Ishikawa (cell line): ENCODE results near the gene AP1S3.

ENCODE experiments used
- CEBPB ChIP-seq: IDR thresholded peaks from 2 replicates; pipeline ENCODE4 v1.6.1; 2012
- CREB1 ChIP-seq: IDR thresholded peaks from 2 replicates; pipeline ENCODE4 v1.6.1; 2012; ENCODE audit warnings: low read depth
- EGR1 ChIP-seq: IDR thresholded peaks from 2 replicates; pipeline ENCODE4 v1.6.1; 2012
- EP300 ChIP-seq: IDR thresholded peaks from 2 replicates; pipeline ENCODE4 v1.6.1; 2012; ENCODE audit warnings: borderline replicate concordance
- FOXM1 ChIP-seq: IDR thresholded peaks from 2 replicates; pipeline ENCODE4 v1.6.1; 2012; ENCODE audit warnings: low read depth, borderline replicate concordance
- NFIC ChIP-seq: IDR thresholded peaks from 2 replicates; pipeline ENCODE4 v1.6.1; 2012
- RAD21 ChIP-seq: IDR thresholded peaks from 2 replicates; pipeline ENCODE4 v1.6.1; 2012; ENCODE audit warnings: low read depth
- TAF1 ChIP-seq: IDR thresholded peaks from 2 replicates; pipeline ENCODE4 v1.6.1; 2012; ENCODE audit warnings: low read depth, mild to moderate bottlenecking
- TCF12 ChIP-seq: IDR thresholded peaks from 2 replicates; pipeline ENCODE4 v1.6.1; 2012; ENCODE audit warnings: low read depth
- TEAD4 ChIP-seq: IDR thresholded peaks from 2 replicates; pipeline ENCODE4 v1.6.1; 2012
- YY1 ChIP-seq: IDR thresholded peaks from 2 replicates; pipeline ENCODE4 v1.6.1; 2012; ENCODE audit warnings: low read depth
- ZBTB7A ChIP-seq: IDR thresholded peaks from 2 replicates; pipeline ENCODE4 v1.6.1; 2012; ENCODE audit warnings: low read depth
- TF ChIP-seq, protein P1 (sequence below): IDR thresholded peaks from 2 replicates; pipeline ENCODE4 v1.6.1; 2012
- TF ChIP-seq, protein P2 (sequence below): IDR thresholded peaks from 2 replicates; pipeline ENCODE4 v1.6.1; 2012; ENCODE audit warnings: low read depth, mild to moderate bottlenecking
- TF ChIP-seq, protein P3 (sequence below): IDR thresholded peaks from 2 replicates; pipeline ENCODE4 v1.6.1; 2012

Gene AP1S3

DNA sequence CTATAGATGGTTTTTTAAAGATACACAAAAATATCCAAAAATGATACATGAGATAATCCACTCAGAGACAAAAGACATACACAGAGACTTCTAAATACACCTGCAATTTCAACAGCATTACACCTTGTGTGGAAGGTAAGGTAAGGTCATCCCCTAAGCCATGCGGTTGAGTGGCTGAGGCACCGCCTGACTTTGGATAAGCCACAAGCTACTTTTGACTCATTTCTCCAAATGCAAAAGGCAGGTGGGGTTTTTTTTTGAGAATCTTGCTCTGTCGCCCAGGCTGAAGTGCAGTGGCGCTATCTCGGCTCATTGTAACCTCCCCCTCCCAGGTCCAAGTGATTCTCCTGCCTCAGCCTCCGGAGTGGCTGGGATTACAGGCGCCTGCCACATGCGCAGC lies 13.1 kb downstream of the AP1S3 start:
- no peak for TF ChIP-seq NFIC
- no peak for TF ChIP-seq CEBPB
- TF ChIP-seq, protein P1, sequence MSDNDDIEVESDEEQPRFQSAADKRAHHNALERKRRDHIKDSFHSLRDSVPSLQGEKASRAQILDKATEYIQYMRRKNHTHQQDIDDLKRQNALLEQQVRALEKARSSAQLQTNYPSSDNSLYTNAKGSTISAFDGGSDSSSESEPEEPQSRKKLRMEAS, result no peak
- no peak for TF ChIP-seq RAD21
- no peak for TF ChIP-seq ZBTB7A
- no peak for TF ChIP-seq YY1
- no peak for TF ChIP-seq EGR1
- TF ChIP-seq CREB1, result no peak
- TF ChIP-seq FOXM1, result no peak
- TF ChIP-seq, protein P2, sequence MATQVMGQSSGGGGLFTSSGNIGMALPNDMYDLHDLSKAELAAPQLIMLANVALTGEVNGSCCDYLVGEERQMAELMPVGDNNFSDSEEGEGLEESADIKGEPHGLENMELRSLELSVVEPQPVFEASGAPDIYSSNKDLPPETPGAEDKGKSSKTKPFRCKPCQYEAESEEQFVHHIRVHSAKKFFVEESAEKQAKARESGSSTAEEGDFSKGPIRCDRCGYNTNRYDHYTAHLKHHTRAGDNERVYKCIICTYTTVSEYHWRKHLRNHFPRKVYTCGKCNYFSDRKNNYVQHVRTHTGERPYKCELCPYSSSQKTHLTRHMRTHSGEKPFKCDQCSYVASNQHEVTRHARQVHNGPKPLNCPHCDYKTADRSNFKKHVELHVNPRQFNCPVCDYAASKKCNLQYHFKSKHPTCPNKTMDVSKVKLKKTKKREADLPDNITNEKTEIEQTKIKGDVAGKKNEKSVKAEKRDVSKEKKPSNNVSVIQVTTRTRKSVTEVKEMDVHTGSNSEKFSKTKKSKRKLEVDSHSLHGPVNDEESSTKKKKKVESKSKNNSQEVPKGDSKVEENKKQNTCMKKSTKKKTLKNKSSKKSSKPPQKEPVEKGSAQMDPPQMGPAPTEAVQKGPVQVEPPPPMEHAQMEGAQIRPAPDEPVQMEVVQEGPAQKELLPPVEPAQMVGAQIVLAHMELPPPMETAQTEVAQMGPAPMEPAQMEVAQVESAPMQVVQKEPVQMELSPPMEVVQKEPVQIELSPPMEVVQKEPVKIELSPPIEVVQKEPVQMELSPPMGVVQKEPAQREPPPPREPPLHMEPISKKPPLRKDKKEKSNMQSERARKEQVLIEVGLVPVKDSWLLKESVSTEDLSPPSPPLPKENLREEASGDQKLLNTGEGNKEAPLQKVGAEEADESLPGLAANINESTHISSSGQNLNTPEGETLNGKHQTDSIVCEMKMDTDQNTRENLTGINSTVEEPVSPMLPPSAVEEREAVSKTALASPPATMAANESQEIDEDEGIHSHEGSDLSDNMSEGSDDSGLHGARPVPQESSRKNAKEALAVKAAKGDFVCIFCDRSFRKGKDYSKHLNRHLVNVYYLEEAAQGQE, result no peak
- TF ChIP-seq TAF1, result no peak
- TF ChIP-seq, protein P3, sequence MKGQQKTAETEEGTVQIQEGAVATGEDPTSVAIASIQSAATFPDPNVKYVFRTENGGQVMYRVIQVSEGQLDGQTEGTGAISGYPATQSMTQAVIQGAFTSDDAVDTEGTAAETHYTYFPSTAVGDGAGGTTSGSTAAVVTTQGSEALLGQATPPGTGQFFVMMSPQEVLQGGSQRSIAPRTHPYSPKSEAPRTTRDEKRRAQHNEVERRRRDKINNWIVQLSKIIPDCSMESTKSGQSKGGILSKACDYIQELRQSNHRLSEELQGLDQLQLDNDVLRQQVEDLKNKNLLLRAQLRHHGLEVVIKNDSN, result no peak
- TF ChIP-seq EP300, result no peak
- TF ChIP-seq TEAD4, result no peak
- TF ChIP-seq TCF12, result no peak

DNA sequence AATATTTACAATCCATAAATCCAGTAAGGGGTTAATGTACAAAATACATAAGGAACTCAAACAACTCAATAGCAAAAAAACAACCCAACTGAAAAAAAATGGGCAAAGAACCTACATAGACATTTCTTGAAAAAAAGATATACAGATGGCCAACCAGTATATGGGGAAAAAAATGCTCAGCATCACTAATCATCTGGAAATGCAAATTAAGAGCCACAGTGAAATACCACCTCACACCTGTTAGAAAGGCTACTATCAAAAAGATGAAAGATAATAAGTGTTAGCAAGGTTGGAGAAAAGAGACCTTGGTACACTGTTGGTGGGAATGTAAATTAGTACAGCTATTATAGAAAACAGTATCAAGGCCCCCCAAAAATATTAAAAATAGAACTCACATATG lies 14.6 kb downstream of the AP1S3 start:
- TF ChIP-seq EP300, result no peak
- TF ChIP-seq FOXM1, result no peak
- TF ChIP-seq, protein P1, result no peak
- TF ChIP-seq TEAD4, result no peak
- TF ChIP-seq EGR1, result no peak

DNA sequence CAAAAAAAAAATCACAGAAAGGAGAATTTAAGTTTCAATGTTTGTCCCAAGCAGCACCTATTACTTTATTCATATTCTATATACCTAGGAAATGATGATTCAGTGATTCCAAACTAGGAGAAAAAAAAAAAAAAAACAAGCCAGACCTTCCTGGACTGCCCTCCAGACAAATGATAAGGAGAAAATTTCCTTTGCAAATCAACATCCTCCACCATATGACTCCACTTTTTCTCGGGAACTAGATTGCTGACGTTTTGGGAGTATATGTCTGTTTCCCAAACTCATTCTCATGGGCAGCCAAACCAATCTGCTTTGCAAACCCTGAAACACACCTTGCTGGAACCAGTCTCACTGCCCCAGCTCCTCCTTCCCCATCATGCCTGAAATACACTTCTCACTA lies 16.8 kb downstream of the AP1S3 start:
- TF ChIP-seq, protein P3, result no peak
- no peak for TF ChIP-seq RAD21
- TF ChIP-seq, protein P1, result no peak
- no peak for TF ChIP-seq CREB1
- TF ChIP-seq NFIC, result no peak

DNA sequence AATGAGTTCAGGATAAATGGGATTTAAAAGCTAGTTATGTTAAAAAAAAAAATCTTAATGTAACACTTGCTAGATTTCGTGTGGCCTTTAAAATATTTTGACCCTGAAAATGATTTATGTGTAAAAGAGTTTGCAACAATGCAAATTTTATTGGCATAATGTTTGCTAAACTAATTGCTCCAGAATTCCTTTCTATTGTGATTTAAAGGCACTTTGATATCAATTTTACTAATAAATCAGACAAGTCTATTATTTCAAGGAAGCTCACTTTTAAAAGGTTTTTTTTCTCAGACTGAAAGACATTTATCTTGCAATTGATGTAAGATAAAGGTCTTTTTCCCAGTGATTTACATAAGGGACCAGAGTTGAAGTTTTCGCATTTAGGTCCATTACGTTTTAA lies 17.5 kb downstream of the AP1S3 start:
- TF ChIP-seq EP300 (no peak), TCF12 (no peak), EGR1 (no peak), FOXM1 (no peak), YY1 (no peak), TEAD4 (no peak), TAF1 (no peak), CEBPB (no peak), RAD21 (no peak), CREB1 (no peak), ZBTB7A (no peak), NFIC (no peak)
- TF ChIP-seq, protein P1, result no peak
- TF ChIP-seq, protein P3, result no peak
- TF ChIP-seq, protein P2, result no peak

DNA sequence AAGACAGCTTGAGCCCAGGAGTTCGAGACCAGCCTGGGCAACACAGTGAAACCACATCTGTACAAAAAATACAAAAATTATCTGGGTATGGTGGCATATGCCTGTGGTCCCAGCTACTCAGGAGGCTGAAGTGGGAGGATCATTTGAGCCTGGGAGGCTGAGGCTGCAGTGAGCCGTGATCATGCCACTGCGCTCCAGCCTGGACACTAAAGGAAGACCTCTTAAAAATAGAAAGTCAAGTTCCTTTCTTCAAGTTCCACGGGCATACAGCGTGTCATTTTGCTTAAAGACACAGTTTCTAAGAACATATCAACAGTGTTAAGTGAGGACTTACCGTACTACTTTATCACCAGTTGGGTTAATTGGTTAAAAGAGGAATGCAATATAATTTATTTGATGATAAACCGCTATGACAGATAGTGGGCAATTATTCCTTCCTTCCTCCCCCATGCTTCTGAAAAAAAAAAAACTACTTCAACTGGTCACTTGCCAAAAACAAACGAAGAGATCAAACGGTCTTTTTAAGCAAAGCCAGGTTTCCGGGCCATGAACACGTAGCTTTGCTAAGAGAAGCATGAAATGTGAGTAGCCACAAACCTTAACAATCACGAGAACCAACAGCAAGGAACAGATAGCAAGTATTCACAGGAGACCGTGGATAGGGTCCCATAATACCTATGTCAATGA lies 21.4 kb downstream of the AP1S3 start:
- TF ChIP-seq CEBPB (no peak), ZBTB7A (no peak), EP300 (no peak), TCF12 (no peak), RAD21 (no peak), CREB1 (no peak), EGR1 (no peak), YY1 (no peak), FOXM1 (no peak), TEAD4 (no peak), NFIC (no peak)
- TF ChIP-seq, protein P3, result no peak
- TF ChIP-seq, protein P2, result no peak
- TF ChIP-seq, protein P1, result no peak
